Hippocampal formation (tissue), 2 donors: ENCODE results near the gene YIPF4.
"Not testable (repeated sequence)": the region's sequence is repeated elsewhere in the genome, so short reads cannot be mapped to it uniquely, and the experiment has no call there.

Source experiments
- DNase-seq, 2 donors: peaks; one replicate each; lab custom pipeline; 2025; lab: John Stamatoyannopoulos, UW

YIPF4 gene

DNA sequence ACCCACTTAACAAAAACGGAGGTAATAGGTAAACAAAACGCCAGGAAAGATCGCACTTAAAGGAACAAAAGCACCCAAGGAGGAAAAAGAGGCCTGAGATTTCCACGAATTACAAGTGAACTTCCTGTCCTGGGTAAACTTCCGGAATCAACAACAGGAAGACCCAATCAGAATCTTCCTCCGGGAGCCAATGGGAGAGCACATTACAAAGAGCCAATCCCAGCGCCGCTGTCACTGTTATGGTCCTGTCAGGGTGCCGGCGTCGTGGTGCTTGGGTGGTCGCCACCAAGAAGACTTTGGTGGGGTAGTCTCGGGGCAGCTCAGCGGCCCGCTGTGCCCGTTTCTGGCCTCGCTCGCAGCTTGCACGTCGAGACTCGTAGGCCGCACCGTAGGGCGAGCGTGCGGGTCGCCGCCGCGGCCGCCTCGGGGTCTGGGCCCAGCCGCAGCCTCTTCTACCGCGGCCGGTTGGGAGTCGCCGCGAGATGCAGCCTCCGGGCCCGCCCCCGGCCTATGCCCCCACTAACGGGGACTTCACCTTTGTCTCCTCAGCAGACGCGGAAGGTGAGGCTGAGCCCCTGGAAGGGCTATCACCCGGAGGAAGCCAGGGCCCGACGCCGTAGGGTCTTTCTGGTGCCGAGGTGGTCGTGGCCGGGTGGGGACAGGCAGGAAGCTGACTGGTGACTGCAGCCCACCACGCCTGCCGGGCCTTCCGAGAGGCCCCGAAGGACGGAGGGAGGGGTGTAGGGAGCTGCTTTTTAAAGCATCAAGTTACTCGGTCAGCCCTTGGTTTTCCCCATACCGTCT lies at the start of gene YIPF4:
Gene YIPF4 (plus strand): TSS at position 231 of the 804 bp plus-strand sequence. CDS start 252 bp downstream, at position 483.
- DNase-seq: peak; percentile 84 to 90

DNA sequence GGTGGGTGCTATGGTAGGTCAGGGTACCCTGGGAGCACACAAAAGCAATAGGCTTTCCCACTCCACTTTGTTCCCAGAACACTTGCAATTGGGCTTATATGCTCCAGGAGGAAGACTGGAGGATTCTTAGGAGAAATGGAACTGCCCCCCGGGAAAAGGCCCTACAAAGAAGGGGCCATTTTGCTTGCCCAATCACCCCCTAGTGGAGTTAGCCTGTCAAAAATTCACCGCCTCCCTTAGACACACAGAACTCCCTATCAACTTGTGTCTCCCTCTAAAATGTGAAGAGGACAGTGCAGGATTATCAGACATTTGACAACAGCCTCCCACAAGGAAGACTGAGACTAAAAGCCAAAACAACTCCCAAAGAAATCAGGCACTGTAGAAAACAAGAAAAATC lies 49.5 kb upstream of the YIPF4 start:
- no peak for DNase-seq

DNA sequence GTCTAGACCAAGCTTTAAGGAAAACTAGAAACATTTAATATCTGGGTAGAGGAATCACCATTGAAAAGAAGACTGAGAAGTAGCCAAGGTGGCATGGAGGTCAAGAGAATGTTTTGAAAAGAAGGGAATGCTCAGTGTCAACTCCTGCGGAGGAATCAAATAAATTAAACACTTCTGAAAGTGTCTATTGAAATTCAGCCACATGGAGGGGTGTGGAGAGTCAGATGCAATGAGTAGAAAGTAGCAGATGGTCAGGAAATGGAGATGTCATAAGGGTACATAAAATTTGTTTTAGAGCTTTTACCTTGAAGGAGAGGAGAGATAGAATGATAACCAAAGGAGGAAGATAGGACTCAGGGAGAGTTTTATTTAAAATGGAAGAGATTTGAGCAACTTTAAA lies 48.1 kb upstream of the YIPF4 start:
- no peak for DNase-seq

DNA sequence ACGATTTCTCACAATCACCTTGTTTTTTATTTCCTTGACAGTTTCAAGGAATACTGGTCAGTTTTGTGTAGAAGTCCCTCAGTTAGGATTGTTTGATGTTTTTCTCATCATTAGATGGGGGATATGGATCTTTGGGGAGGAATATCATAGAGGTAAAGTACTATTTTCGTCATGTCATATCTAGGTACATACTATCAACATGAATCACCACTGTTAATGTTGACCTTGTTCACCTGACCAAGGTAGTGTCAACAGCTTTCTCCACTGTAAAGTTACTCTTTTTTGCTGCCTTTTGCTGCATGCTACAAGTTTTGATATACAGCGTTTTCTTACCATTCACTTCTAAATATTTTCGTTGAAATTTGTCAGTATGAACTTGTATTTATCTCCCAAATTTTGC lies 45.7 kb upstream of the YIPF4 start:
- DNase-seq: no peak

DNA sequence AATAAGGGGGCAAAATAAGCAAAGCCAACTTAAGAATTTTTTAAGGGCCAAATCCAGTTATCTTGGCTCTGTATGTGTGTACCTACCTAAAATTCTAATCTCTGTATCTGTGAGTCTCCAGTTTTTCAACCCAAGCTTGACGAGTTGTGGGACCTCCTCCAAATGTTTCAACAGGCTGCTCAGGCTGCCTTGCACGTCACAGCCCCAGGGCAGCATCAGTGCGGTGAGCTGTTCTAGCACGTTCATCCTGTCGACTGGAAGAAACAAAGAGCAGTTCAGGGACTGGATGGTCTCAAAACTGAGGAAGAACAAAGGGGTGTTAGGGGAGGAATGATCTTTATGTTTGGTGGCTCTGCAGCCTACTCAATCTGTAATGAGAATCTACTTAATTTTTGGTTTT lies 42.4 kb upstream of the YIPF4 start:
- no peak for DNase-seq

DNA sequence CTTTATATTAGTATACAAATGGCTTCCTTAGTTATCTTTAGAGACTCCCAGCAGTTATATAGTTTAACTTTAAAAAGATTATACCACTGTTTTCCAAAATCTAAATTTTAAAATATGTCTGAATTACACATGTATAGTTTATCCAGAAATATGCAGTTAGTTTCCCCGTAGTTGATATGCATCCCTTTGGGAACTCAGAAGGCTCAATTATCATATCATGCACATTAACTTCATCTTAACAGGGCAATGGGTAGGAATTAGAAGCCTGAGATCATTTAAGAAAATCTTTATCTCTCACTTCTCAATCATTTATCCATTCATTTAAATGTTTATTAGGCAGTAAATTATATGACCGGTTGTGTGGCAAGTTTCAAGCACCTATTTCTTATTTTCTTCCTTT lies 40.2 kb upstream of the YIPF4 start:
- no peak for DNase-seq

DNA sequence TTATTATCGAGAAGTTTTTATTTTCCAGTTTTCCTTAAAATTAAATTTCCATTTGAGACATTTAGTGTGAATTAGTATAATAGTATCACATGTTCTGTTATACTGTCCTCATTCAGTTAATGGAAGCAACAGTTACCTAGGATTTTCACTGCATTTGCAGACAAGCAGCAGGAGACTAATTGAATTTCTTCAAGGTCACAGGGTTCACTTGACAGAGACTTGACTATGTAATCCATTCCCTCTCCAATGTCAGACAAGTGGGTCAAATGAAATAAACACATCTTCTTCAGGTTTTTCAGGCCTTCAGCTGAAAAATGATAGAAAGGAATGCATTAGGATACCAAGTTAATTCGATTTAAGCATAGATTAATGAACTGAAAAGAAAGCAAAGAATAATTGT lies 39.7 kb upstream of the YIPF4 start:
- DNase-seq: no peak

DNA sequence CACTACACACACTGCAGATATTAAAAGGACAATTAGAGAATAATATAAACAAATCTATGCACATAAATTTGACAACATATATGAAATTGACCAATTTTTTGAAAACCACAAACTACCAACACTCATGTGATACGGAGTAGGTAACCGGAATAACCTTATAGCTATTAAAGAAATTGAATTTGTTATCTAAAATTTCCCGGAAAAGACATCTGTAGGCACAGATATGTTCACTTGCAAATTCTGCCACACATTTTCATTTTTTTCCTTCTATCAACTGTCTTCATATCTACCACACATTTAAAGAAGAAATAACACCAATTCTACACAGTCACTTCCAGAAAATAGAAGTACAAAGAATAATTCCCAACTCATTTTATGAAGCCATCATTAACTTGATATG lies 35.4 kb upstream of the YIPF4 start:
- no peak for DNase-seq

DNA sequence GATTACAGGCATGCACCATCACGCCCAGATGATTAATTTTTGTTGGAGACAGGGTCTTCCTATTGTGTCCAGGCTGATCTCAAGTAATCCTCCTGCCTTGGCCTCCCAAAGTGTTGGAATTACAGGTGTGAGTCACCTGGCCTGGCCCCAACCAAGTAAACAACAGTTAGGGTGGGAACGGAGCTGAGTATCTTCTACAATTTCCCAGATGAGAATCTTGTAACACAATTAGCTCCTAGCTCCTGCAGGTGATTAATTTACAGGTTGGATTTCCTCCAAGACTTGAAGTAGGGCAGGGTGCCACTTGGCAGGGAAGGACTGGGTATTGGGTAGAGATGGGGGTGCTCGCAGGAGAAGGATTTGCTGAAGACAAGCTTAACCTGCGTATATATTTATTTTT lies 30.8 kb upstream of the YIPF4 start:
- DNase-seq: no peak

DNA sequence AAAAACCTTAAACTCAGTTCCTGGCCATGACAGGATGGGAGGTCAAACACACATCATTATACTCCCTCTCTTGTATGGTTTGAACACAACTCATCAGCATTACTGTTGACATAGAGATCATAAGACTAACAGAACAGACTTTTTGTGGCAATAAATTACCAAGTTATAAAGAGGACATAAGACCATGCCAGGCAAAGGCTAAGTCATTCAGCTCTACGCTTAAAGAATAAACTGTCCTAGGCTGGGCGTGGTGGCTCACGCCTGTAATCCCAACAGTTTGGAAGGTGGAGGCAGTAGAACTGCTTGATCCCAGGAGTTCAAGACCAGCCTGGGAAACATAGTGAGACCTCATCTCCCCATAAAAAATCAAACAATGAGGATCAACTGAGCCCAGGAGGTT lies 29.4 kb upstream of the YIPF4 start:
- DNase-seq: no peak

DNA sequence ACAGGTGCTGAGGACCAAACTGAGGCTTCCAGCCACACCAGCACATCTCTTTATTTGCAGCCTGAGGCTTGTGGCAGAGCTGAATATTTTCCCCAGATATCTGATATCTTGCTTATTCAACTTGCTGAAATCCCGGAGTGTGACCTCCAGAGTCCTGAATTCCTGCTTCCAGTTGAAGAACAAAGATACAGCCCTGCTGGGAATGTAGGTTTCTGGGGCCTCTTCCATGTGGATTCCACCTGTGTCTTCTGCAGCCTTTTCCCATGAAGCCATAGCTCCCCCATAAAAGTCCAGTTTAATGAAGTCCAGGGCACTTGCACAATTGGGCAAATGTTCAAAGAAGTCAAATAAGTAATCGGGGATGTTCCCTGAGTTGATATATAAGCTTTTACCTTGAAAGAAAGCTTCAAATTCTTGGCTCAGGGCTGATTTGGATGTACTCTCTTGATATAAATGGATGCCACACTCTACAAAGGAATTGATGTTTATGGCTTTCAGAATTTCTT lies 27.9 kb upstream of the YIPF4 start:
- no peak for DNase-seq

DNA sequence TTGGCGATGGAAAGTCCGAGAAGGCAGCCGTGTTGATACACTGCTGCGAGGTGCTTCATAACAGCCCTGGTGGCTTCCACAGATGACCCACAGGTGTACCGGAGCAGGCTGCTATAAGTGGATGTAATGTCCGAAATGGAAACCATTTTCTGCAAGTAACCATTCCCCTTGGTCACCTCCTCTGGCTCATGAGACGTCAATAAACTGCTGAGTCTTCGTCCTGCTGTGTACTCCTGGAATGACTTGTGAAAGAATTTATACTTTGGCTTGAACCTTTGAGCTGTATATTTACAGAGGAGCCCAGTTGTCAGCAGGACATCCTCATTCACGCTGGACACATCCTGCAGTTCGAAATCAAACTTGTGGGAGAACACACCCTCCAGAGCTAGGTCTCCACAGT lies 27.4 kb upstream of the YIPF4 start:
- DNase-seq: no peak

DNA sequence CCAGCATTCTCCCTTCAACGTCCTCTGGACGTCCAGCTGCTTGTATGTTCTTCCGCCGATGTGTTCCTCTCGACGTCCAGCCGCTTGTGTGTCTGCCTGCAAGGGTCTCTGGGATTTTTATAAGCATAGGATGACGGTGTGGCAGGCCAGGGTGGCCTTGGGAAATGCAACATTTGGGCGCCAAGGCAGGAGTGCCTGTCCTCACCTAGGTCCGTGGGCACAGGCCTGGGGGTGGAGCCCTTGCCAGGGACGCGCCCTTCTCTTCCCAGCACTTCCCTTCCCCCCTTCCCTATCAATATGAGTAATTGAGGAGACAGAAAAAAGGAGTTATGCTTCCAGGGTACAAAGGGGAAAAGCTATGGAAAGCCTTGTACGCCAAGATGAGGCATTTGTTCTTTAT lies 19.5 kb upstream of the YIPF4 start:
- DNase-seq: no peak

DNA sequence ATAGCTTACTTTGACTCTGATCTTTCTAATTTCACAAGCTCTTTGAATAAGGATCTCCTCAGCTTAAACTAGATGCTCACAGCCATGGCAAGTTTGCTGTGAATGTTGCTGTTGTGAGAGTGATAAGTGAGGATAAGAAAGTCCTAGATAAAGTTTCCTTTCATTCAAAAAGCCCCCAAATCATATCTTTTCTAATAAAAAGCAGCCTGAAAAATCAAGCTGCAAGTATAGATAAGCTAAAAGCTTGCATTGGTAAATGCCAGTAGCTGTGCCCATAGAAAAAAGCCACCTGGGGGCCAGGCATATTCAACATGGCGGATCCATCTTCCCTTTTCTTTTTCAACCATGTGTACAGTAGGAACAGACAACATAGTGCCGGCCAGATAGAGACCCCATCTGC lies 17.3 kb upstream of the YIPF4 start:
- no peak for DNase-seq

DNA sequence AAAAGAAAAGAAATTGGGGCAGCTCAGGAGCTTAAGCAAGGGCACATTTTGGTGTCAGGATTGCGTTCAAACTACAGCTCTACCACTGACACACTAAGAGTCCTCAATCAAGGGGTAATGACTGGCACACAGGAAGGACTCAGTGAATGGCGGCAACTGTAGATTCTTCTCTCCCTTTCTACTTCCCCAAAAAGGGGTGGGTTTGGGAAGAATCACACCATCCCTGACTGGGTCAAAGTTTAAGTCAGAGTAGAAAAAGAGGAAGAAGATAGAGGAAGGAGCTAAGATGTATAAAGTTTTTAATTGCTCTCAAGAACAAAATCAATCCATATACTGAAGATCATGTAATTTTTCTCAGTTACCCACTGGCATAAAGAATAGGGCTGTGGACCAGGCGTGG lies 15.6 kb upstream of the YIPF4 start:
- peak in 1 of 2 donors; percentile 15 for DNase-seq

DNA sequence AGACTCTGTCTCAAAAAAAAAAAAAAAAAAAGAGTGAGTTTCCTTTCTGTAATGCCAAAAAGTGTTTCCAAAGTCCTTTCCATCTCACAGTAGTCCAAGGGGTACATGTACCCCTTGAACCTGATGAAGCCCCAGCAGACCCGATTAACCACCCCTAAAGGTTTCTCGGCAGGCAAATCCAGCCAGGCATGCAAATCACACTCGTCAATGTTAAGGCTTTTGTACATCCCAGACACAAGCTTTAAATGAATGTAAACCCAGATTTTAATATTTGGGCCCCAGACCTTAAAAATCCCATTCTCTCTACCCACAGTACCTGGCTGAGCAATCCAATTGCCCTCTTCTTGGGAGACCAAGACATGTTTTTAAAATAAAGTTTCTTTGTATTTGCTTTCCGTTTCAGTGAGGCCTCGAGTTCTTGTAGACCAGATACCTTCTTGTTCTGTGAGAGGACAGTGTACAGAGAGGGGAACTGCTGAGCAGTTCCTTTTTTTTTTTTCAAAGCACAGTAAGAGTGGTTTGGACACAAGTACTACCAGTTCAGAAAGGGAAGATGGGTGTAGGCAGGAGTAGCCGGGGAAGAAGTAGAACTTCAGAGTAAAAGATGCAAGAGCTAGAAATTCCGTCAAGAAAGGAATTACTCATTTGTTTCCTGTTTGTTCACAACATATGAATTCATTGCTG lies 13.1 kb upstream of the YIPF4 start, which contains the start of gene NLRC4:
Gene NLRC4 (minus strand): TSS at position 465 of the 684 bp plus-strand sequence. CDS start 8,111 bp downstream, outside the sequence.
- DNase-seq: peak in 1 of 2 donors; percentile 12

DNA sequence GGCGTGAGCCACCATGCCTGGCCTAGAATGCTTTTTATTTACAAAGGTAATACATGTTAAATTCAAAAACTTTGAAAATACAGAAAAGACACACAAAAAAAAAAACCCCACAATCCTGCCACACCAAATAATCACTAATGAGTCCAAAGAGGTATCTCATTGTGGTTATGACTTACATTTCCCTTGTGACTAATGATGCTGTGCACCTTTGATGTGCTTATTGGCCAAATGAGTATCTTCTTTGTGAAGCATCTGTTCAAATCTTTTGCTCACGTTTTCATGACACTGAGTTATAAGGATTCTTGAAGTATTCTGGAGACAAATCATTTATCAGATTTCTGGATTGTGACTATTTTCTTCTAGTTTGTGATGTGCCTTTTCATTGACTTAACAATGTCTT lies 6.6 kb upstream of the YIPF4 start:
- DNase-seq: no peak

DNA sequence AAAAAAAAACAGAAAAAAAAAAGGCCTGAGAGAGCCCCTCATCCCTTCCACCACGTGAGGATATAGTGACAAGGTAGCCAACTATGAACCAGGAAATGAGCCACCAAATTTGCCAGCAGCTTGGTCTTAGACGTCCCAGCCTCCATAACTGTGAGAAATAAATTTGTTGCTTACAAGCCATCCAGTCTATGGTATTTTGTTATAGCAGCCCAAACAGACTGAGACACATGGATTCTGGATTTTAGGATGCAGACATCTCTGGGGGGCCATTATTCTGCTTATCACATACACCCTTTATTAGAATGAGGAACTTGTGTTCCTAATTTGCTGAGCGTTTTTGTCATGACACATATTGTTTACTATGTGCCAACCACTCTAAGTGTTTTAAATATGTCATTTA lies 5.4 kb upstream of the YIPF4 start:
- no peak for DNase-seq

DNA sequence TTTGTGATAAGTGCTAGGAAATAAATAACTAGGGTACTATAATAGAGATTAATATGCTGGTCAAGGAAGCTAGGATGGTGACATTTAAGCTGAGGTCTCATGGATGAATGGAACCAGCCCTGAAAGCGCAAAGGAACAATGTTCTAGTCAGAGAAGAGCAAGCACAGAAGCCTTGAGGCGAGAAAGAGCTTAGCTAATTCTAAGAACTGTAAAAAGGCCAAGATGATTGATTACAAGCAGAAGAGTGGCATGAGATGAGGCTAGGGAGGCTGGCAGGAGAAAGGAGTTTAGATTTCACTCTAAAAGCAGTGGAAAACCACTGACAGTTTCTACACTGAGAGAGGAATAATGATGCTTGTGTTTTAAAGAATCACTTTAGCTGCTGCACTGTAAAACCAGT lies 3.4 kb upstream of the YIPF4 start:
- DNase-seq: no peak

DNA sequence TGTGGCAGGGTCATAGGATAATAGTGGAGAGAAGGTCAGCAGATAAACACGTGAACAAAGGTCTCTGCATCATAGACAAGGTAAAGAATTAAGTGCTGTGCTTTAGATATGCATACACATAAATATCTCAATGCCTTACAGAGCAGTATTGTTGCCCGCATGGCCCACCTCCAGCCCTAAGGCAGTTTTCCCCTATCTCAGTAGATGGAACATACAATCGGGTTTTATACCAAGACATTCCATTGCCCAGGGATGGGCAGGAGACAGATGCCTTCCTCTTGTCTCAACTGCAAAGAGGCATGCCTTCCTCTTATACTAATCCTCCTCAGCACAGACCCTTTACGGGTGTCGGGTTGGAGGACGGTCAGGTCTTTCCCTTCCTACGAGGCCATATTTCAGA lies 1.9 kb upstream of the YIPF4 start:
- DNase-seq: not testable (repeated sequence)

DNA sequence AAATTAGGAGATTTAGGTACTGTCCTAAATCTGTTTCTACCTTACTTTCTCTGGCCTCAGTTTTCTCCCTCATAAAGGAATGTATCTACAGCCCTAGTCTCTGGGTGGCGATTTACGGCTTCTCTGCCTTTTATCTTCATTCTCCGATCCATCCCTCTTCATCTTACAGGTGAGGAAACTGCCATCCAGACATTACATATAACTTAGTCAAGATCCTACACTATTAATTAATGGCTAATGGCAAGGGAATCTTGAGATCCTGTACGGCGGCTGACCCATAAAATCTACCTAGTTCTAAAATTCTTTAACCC lies 386 bp upstream of the YIPF4 start:
- DNase-seq: no peak

DNA sequence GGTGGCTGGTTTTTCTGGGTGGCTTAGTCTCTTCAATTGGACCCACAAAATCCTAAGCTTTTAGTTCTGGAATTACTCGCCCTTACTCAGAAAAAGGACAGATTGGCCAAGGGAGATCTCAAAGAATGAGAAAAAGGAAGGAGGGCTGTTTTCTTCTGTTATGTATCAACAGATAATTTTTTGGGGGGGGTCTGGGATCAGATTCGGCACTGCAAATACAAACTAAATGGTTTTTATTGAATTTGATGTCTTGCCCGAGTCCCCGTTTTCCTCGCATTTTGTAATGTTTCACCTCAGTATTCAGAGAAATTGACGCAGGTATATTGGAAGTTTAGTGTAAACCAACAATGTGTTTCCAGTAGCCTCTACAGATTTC lies 762 bp downstream of the YIPF4 start:
- DNase-seq: no peak

DNA sequence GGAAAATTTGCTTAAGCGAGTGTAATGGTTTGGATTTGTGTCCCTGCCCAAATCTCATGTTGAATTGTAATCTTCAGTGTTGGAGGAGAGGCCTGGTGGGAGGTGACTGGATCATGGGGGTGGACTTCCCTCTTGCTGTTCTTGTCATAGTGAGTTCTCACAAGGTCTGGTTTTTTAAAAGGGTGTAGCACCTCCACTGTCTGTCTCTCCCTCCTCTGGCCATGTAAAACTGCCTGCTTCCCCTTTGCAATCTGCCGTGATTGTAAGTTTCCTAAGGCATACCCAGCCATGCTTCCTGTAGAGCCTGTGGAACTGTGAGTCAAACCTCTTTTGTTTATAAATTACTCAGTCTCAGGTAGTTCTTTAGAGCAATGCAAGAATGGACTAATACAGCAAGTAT lies 6.6 kb downstream of the YIPF4 start:
- DNase-seq: no peak
